A549 treated with AZD9567 at 1 μM for 4 hours (cell line): ENCODE results near the gene STRADA. TPM values are rescaled to one million over a fixed set of nuclear protein-coding genes. Genes with fewer than 3 reads are reported as not detected.

Experiments used
- total RNA-seq: library from RNA; stranded (reverse); fragments of 200-300 nt; extraction: Qiagen RNA extraction; gene quantifications from 5 replicates; pipeline ENCODE4 v1.2.3, GENCODE V29; 2022; ENCODE audit not compliant: insufficient read depth

Gene STRADA
- total RNA-seq: 24.9 to 29.3 TPM (median 26.4 TPM) in 5 replicates

GRCh38 chr17:63741408-63742173 is at the start of gene STRADA:
Gene STRADA (minus strand): TSS chr17:63741799. CDS start chr17:63728369, 13,430 bp downstream.

GRCh38 chr17:63774141-63774968 is 32.8 kb upstream of the STRADA start, which contains the start of gene DDX42:
Gene DDX42 (plus strand): TSS chr17:63774170. CDS start chr17:63787050, 12,880 bp downstream.

GRCh38 chr17:63773272-63774140 is 31.9 kb upstream of the STRADA start, which contains the start of gene CCDC47:
Gene CCDC47 (minus strand): TSS chr17:63773597. CDS start chr17:63766175, 7,422 bp downstream.

DNA sequence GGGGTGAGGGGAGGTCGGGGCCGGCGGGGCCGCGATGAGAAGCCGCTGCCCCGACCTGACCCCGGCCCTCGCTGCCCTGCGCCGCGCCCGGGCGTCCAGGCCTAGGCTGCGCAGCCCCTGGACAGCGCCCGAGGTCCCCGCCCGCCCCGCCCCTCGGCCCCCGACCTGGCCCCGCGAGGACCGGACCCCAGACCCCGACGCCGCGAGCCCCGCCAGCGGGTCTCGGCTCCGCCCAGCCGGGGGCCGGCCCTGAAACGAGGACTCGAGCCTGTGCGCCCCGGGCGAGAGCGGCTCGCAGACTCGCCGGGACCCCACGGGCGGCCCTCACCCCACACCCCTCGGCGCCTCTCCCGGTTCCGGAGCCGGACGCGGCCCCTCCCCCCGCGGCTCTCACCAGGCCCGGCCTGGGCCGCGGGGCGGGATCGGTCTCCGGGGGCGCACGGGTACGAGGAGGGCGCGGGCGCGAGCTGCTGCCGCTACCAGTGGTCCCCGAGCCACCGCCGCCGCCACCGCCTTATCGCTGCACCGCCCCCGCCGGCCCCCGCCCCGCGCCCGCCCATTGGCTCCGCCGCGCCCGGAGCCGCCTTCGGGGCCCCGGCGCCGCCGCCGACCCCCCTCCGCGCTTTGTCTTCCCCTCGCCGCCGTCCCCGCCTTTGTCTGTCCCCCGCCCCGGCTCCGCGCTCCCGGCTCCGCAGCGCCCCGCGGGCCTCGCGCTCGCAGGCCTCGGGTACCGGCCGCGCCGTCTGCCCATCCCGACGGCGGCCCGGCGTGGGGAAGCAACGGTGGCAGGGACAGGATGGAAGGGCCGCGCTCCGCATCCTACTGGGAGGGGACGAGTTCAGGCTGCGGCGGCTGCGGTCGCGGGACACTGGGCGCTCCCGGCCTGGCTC is 41.7 kb downstream of the STRADA start, which contains the start of gene LIMD2:
Gene LIMD2 (minus strand): TSS at position 488 of the 890 bp plus-strand sequence. CDS start 827 bp downstream, outside the sequence.

Other genes starting within 250 kb of the STRADA start
- 0.02 TPM in 1 of 5 replicates, not detected in the others for gene KCNH6, start 218.4 kb downstream of the STRADA start, total RNA-seq
- 51.0 to 66.7 TPM (median 60.5 TPM) in 5 replicates for gene DCAF7, start 191.3 kb downstream of the STRADA start, total RNA-seq
- 37.1 to 51.0 TPM (median 50.0 TPM) in 5 replicates for gene TACO1, start 140.9 kb downstream of the STRADA start, total RNA-seq
- gene MAP3K3, start 119.4 kb downstream of the STRADA start, total RNA-seq: 16.6 to 20.8 TPM (median 19.7 TPM) in 5 replicates
- 6.7 to 13.6 TPM (median 11.1 TPM) in 5 replicates for gene LIMD2, start 41.7 kb downstream of the STRADA start, total RNA-seq
- gene CCDC47, start 31.8 kb upstream of the STRADA start, total RNA-seq: 93.5 to 137 TPM (median 99.5 TPM) in 5 replicates
- 96.9 to 111 TPM (median 100 TPM) in 5 replicates for gene DDX42, start 32.4 kb upstream of the STRADA start, total RNA-seq
- 202 to 232 TPM (median 220 TPM) in 5 replicates for gene PSMC5, start 85.6 kb upstream of the STRADA start, total RNA-seq
- 50.6 to 85.0 TPM (median 56.6 TPM) in 5 replicates for gene FTSJ3, start 85.9 kb upstream of the STRADA start, total RNA-seq
- gene SMARCD2, start 100.9 kb upstream of the STRADA start, total RNA-seq: 53.2 to 61.5 TPM (median 57.0 TPM) in 5 replicates
- gene CSH2, start 131.9 kb upstream of the STRADA start, total RNA-seq: not detected in 5 replicates
- gene GH2, start 140.1 kb upstream of the STRADA start, total RNA-seq: not detected in 5 replicates
- gene CSH1, start 154.8 kb upstream of the STRADA start, total RNA-seq: not detected in 5 replicates
- gene CSHL1, start 169.5 kb upstream of the STRADA start, total RNA-seq: not detected in 5 replicates
- gene GH1, start 177.0 kb upstream of the STRADA start, total RNA-seq: not detected in 5 replicates
- 0.07 TPM in 2 of 5 replicates, not detected in the others for gene CD79B, start 190.5 kb upstream of the STRADA start, total RNA-seq
- 0.02 to 0.03 TPM (median 0.02 TPM) in 3 of 5 replicates, not detected in the others for gene SCN4A, start 231.1 kb upstream of the STRADA start, total RNA-seq